Measurements from ENCODE around the gene NEK2.

DNA sequence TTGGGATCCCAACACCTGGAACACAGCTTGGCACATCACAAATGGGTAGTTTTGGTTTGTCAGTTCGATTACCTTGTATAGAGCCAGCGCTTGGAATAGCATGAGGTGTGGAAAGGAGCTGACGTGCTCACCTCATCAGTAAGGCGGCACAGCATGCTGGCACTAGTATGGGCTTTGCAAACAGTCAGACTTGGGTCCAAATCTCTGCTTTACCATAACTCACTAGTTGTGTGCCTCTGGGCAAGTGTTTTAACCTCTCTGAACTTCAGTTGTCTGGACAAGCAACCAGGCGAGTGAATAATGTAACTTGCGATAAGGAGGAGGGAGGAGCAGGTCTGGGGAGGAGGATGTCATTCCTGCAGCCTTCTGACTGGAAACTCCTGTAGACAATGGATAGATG, 26.3 kb upstream of the NEK2 start:
- TF ChIP-seq YY1 (IDR thresholded peaks at IDR 0.05; ENCODE audit: low read depth), result no peak
- TF ChIP-seq EP300 (IDR thresholded peaks at IDR 0.05; ENCODE audit: borderline replicate concordance), result no peak
- TF ChIP-seq TCF12 (IDR thresholded peaks at IDR 0.05; ENCODE audit: low read depth), result no peak
- TF ChIP-seq, protein P1, sequence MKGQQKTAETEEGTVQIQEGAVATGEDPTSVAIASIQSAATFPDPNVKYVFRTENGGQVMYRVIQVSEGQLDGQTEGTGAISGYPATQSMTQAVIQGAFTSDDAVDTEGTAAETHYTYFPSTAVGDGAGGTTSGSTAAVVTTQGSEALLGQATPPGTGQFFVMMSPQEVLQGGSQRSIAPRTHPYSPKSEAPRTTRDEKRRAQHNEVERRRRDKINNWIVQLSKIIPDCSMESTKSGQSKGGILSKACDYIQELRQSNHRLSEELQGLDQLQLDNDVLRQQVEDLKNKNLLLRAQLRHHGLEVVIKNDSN (IDR thresholded peaks at IDR 0.05), result no peak
- no peak for TF ChIP-seq RAD21 (IDR thresholded peaks at IDR 0.05; ENCODE audit: low read depth)
- no peak for TF ChIP-seq CEBPB (IDR thresholded peaks at IDR 0.05)
- TF ChIP-seq, protein P2, sequence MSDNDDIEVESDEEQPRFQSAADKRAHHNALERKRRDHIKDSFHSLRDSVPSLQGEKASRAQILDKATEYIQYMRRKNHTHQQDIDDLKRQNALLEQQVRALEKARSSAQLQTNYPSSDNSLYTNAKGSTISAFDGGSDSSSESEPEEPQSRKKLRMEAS (IDR thresholded peaks at IDR 0.05), result no peak
- TF ChIP-seq, protein P3, sequence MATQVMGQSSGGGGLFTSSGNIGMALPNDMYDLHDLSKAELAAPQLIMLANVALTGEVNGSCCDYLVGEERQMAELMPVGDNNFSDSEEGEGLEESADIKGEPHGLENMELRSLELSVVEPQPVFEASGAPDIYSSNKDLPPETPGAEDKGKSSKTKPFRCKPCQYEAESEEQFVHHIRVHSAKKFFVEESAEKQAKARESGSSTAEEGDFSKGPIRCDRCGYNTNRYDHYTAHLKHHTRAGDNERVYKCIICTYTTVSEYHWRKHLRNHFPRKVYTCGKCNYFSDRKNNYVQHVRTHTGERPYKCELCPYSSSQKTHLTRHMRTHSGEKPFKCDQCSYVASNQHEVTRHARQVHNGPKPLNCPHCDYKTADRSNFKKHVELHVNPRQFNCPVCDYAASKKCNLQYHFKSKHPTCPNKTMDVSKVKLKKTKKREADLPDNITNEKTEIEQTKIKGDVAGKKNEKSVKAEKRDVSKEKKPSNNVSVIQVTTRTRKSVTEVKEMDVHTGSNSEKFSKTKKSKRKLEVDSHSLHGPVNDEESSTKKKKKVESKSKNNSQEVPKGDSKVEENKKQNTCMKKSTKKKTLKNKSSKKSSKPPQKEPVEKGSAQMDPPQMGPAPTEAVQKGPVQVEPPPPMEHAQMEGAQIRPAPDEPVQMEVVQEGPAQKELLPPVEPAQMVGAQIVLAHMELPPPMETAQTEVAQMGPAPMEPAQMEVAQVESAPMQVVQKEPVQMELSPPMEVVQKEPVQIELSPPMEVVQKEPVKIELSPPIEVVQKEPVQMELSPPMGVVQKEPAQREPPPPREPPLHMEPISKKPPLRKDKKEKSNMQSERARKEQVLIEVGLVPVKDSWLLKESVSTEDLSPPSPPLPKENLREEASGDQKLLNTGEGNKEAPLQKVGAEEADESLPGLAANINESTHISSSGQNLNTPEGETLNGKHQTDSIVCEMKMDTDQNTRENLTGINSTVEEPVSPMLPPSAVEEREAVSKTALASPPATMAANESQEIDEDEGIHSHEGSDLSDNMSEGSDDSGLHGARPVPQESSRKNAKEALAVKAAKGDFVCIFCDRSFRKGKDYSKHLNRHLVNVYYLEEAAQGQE (IDR thresholded peaks at IDR 0.05; ENCODE audit: low read depth), result no peak
- no peak for TF ChIP-seq TAF1 (IDR thresholded peaks at IDR 0.05; ENCODE audit: low read depth)
- no peak for TF ChIP-seq NFIC (IDR thresholded peaks at IDR 0.05)
